Activated naive CD8-positive, alpha-beta T cell treated with anti-CD3 and anti-CD28 coated beads, Interleukin-2, amount 50 U/mL, for 24 hours (primary cell): ENCODE data around the gene LPCAT2.

Source experiments
- ATAC-seq: fragments of 150-1000 bp; cut with Tn5 transposase; one replicate; pipeline ENCODE4 v1.10.0; 2021
- DNase-seq: peaks from one replicate; pipeline ENCODE4 v3.0.0; 2021
- H3K27ac Mint-ChIP-seq: one replicate; pipeline ENCODE4 v1.8.0; 2021; ENCODE audit warnings: mild to moderate bottlenecking, mixed read lengths
- H3K27me3 Mint-ChIP-seq: one replicate; pipeline ENCODE4 v1.8.0; 2021; ENCODE audit warnings: mixed read lengths
- H3K36me3 Mint-ChIP-seq: one replicate; pipeline ENCODE4 v1.8.0; 2021; ENCODE audit warnings: low read depth, mixed read lengths
- H3K4me1 Mint-ChIP-seq: one replicate; pipeline ENCODE4 v1.8.0; 2021; ENCODE audit warnings: mixed read lengths
- H3K4me3 Mint-ChIP-seq: one replicate; pipeline ENCODE4 v1.8.0; 2021; ENCODE audit warnings: mild to moderate bottlenecking, moderate library complexity, mixed read lengths
- H3K9me3 Mint-ChIP-seq: one replicate; pipeline ENCODE4 v1.8.0; 2021; ENCODE audit warnings: mixed read lengths

The LPCAT2 gene

GRCh38 chr16:55508941-55509931 is at the start of gene LPCAT2:
TSS of gene LPCAT2 (plus strand) at chr16:55509072. CDS start at chr16:55509182, 110 bp downstream.
- ATAC-seq (peak; percentile 69), DNase-seq (peak; percentile 54)
- Mint-ChIP-seq H3K27me3 (peaks cover 27% of the 10 kb centered on the region), H3K36me3 (no peaks in the 10 kb centered on the region), H3K4me3 (peak within 1 kb of the TSS; percentile 63), H3K4me1 (peaks cover 6% of the 10 kb centered on the region), H3K27ac (no peak within 1 kb of the TSS), H3K9me3 (peaks cover 5% of the 10 kb centered on the region)

GRCh38 chr16:55462241-55462640 is 46.6 kb upstream of the LPCAT2 start:
- H3K27me3 Mint-ChIP-seq, result peaks cover 5% of the 10 kb centered on the region
- no peak overlapping the region for H3K27ac Mint-ChIP-seq
- ATAC-seq (no peak), DNase-seq (no peak)
- no peaks in the 10 kb centered on the region for H3K36me3 Mint-ChIP-seq
- H3K4me3 Mint-ChIP-seq, result no peak overlapping the region
- H3K4me1 Mint-ChIP-seq, result no peaks in the 10 kb centered on the region
- H3K9me3 Mint-ChIP-seq, result no peaks in the 10 kb centered on the region

GRCh38 chr16:55464375-55464774 is 44.5 kb upstream of the LPCAT2 start:
- no peak overlapping the region for H3K4me3 Mint-ChIP-seq
- ATAC-seq (no peak), DNase-seq (no peak)
- H3K27me3 Mint-ChIP-seq, result peaks cover 5% of the 10 kb centered on the region
- no peaks in the 10 kb centered on the region for H3K9me3 Mint-ChIP-seq
- H3K27ac Mint-ChIP-seq, result no peak overlapping the region
- no peaks in the 10 kb centered on the region for H3K36me3 Mint-ChIP-seq
- no peaks in the 10 kb centered on the region for H3K4me1 Mint-ChIP-seq

- H3K9me3 Mint-ChIP-seq, result no peaks in the 10 kb centered on the region
- no peaks in the 10 kb centered on the region for H3K4me1 Mint-ChIP-seq
- DNase-seq, result peak; percentile 85
- peaks cover 8% of the 10 kb centered on the region for H3K27me3 Mint-ChIP-seq
- H3K36me3 Mint-ChIP-seq, result no peaks in the 10 kb centered on the region
- no peak overlapping the region for H3K4me3 Mint-ChIP-seq
- no peak overlapping the region for H3K27ac Mint-ChIP-seq
- ATAC-seq, result peak; percentile 88
Measured at GRCh38 chr16:55465077-55465896, 43.6 kb upstream of the LPCAT2 start.

GRCh38 chr16:55466209-55466608 is 42.7 kb upstream of the LPCAT2 start:
- H3K27ac Mint-ChIP-seq, result no peak overlapping the region
- no peak overlapping the region for H3K4me3 Mint-ChIP-seq
- ATAC-seq, result no peak
- H3K4me1 Mint-ChIP-seq, result peaks cover under 1% of the 10 kb centered on the region
- no peaks in the 10 kb centered on the region for H3K9me3 Mint-ChIP-seq
- H3K27me3 Mint-ChIP-seq, result peaks cover 8% of the 10 kb centered on the region
- H3K36me3 Mint-ChIP-seq, result no peaks in the 10 kb centered on the region
- DNase-seq, result no peak

- Mint-ChIP-seq H3K9me3 (no peaks in the 10 kb centered on the region), H3K4me3 (no peak overlapping the region), H3K27ac (no peak overlapping the region), H3K36me3 (no peaks in the 10 kb centered on the region), H3K4me1 (peaks cover 2% of the 10 kb centered on the region), H3K27me3 (peaks cover 10% of the 10 kb centered on the region)
- DNase-seq, result no peak
- no peak for ATAC-seq
Measured at GRCh38 chr16:55467898-55468297, 41.0 kb upstream of the LPCAT2 start.

GRCh38 chr16:55468352-55468990 is 40.4 kb upstream of the LPCAT2 start:
- Mint-ChIP-seq H3K36me3 (no peaks in the 10 kb centered on the region), H3K9me3 (no peaks in the 10 kb centered on the region), H3K4me1 (peaks cover 2% of the 10 kb centered on the region), H3K27ac (no peak overlapping the region), H3K4me3 (no peak overlapping the region), H3K27me3 (peaks cover 10% of the 10 kb centered on the region)
- no peak for ATAC-seq
- no peak for DNase-seq

GRCh38 chr16:55469821-55470532 is 38.9 kb upstream of the LPCAT2 start:
- H3K9me3 Mint-ChIP-seq, result no peaks in the 10 kb centered on the region
- H3K4me1 Mint-ChIP-seq, result peaks cover 2% of the 10 kb centered on the region
- H3K27me3 Mint-ChIP-seq, result peaks cover 5% of the 10 kb centered on the region
- no peak overlapping the region for H3K27ac Mint-ChIP-seq
- H3K4me3 Mint-ChIP-seq, result no peak overlapping the region
- H3K36me3 Mint-ChIP-seq, result no peaks in the 10 kb centered on the region
- DNase-seq (no peak), ATAC-seq (no peak)

GRCh38 chr16:55470533-55471371 is 38.1 kb upstream of the LPCAT2 start:
- H3K9me3 Mint-ChIP-seq, result no peaks in the 10 kb centered on the region

GRCh38 chr16:55471448-55472097 is 37.3 kb upstream of the LPCAT2 start:
- Mint-ChIP-seq H3K4me1 (peaks cover 2% of the 10 kb centered on the region), H3K36me3 (no peaks in the 10 kb centered on the region), H3K9me3 (no peaks in the 10 kb centered on the region), H3K4me3 (no peak overlapping the region), H3K27me3 (peaks cover 5% of the 10 kb centered on the region), H3K27ac (no peak overlapping the region)
- ATAC-seq (no peak), DNase-seq (no peak)

More at GRCh38 chr16:55470533-55471371, 38.1 kb upstream of the LPCAT2 start:
- no peak for ATAC-seq
- H3K4me1 Mint-ChIP-seq, result peaks cover 2% of the 10 kb centered on the region
- H3K4me3 Mint-ChIP-seq, result no peak overlapping the region
- DNase-seq, result no peak
- H3K27me3 Mint-ChIP-seq, result peaks cover 5% of the 10 kb centered on the region
- H3K27ac Mint-ChIP-seq, result no peak overlapping the region
- no peaks in the 10 kb centered on the region for H3K36me3 Mint-ChIP-seq

- peaks cover 2% of the 10 kb centered on the region for H3K4me1 Mint-ChIP-seq
- ATAC-seq (no peak), DNase-seq (no peak)
- no peaks in the 10 kb centered on the region for H3K36me3 Mint-ChIP-seq
- no peak overlapping the region for H3K4me3 Mint-ChIP-seq
- H3K9me3 Mint-ChIP-seq, result no peaks in the 10 kb centered on the region
- peaks cover 19% of the 10 kb centered on the region for H3K27me3 Mint-ChIP-seq
- no peak overlapping the region for H3K27ac Mint-ChIP-seq
Measured at GRCh38 chr16:55473587-55473986, 35.3 kb upstream of the LPCAT2 start.

- DNase-seq, result no peak
- Mint-ChIP-seq H3K4me3 (no peak overlapping the region), H3K4me1 (peaks cover 2% of the 10 kb centered on the region), H3K9me3 (no peaks in the 10 kb centered on the region), H3K36me3 (no peaks in the 10 kb centered on the region), H3K27me3 (peaks cover 24% of the 10 kb centered on the region), H3K27ac (no peak overlapping the region)
- ATAC-seq, result no peak
Measured at GRCh38 chr16:55474821-55475220, 34.1 kb upstream of the LPCAT2 start.

- no peaks in the 10 kb centered on the region for H3K36me3 Mint-ChIP-seq
- H3K4me3 Mint-ChIP-seq, result no peak overlapping the region
- no peak overlapping the region for H3K27ac Mint-ChIP-seq
- no peak for DNase-seq
- peaks cover 2% of the 10 kb centered on the region for H3K4me1 Mint-ChIP-seq
- no peak for ATAC-seq
- H3K27me3 Mint-ChIP-seq, result peaks cover 33% of the 10 kb centered on the region
- H3K9me3 Mint-ChIP-seq, result no peaks in the 10 kb centered on the region
Measured at GRCh38 chr16:55475919-55476318, 33.0 kb upstream of the LPCAT2 start.
